Stimulated activated CD8-positive, alpha-beta memory T cell treated with anti-CD3 and anti-CD28 coated beads, Interleukin-7, amount 100 ng/mL, for 48 hours (primary cell): ENCODE measurements around the gene SUGT1.

Experiments used
- DNase-seq, 2 donors: peaks; one replicate each; pipeline ENCODE4 v3.0.0-alpha.2; 2020; ENCODE audit warnings: low read depth in 1 of 2; ENCODE audit errors: extremely low read depth in 1 of 2

The SUGT1 gene

DNA sequence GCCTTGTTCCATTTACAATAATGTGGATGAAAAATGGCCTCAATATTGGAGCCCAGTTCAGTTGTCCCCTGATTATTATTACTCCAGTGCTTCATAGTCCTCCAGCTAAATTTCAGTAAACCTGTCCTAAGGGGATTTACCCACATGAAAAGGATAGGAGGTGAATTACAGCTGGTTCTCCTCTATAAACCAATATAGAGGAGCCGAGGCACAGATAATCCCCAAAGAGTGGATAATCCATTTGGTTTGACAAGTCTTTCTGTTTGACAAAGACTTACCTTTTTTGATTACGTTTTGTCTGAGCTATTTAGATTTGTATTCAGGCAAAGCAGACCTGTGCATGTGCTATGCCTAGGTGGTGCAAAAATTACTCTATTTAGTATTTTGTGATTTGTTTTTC lies 84.3 kb downstream of the SUGT1 start:
- DNase-seq = no peak

DNA sequence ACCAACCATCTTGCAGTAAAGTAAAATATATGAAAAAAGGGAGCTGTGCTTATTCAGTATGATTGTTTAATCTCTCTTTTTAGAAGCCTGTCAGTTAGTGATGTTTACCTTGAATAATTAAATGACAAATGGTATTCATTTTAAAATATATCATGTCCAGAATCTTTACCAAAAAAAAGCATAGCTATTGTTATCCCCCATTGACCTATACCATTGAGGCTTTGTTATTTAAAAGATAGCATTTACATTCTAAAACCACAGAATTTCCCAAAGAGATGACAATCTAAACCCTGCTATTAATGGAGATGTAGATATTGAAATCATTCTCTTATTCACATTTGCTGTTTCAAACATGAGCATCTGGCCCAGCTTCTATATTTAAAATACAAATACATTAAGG lies 84.8 kb downstream of the SUGT1 start:
- DNase-seq = no peak

- DNase-seq = no peak
These were observed 85.3 kb downstream of the SUGT1 start for GRCh38 chr13:52737965-52738364.

DNA sequence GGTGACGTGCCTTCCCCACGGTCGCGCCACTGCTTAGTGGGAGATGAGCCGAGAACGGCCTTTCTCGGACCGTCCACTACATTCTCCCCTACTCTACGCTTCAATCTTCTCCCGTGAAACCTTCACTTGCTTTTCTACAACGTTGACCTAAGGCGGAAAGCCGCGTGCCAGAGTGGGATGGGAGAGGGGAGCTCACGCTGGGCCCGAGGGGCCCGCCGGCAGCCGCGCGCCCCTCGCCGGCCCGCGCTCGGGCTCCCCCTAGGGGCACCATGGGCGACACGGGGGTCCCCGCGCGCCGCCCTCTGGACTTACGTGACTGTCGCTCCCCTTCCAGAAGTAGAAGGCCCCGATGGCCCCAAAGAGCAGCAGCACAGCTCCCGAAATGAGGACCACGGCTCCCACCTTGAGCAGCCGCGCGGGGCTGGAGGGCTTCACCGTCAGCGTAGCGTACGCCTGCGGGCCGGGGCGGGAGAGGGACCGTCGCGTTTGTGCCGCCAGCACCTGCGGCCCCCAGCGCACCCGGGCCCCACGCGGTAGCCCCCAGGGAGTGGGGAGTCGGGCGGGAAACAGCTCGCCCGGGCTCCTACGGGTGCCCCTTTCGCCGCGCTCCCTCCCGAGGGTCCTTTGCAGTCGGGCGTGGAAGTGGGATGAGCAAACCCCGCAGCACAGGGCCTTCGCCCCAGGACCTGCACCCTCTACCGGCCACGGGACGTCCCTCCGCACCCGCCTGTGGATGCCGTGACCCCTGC lies 86.3 kb downstream of the SUGT1 start:
- DNase-seq = peak in 1 of 2 donors; percentile 15

- DNase-seq = no peak
These were observed 86.9 kb downstream of the SUGT1 start, which contains the start of gene CNMD for GRCh38 chr13:52739468-52740071. TSS of gene CNMD (minus strand) at chr13:52739820. CDS start at chr13:52739701, 119 bp downstream.

DNA sequence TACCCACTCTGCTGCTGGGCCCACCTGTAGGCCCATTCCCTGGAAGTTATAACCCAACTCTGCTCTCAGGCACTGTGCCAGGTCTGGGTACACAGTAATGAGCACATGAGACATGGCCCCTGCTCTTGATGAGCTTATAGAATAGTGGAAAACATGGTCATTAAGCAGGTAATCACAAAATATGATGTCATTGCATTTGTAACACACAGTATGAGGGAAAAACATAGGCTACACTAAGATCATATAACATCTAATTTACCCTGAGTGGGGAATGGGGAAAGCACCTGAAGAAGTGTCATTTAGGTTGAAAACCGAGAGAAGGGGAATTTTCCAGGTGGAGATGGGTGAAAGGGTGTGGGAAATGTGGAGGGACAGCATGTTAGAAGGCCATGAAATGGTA lies 90.9 kb downstream of the SUGT1 start:
- DNase-seq = no peak

DNA sequence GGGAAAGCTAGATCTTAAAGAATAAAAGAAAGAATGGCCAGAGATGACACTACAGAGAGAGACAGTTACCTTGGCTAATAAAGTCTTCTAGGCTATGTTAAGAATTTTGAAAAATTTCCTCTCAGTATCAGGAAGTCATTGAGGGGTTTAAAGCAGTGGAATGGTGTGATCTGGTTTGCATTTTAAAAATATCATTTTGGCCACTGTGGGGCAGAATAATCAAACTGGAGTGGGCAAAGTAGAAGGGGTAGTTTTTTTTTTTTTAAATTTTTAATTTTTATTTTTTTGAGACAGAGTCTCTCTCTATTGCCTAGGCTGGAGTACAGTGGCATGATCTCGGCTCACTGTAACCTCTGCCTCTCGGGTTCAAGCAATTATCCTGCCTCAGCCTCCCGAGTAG lies 91.4 kb downstream of the SUGT1 start:
- no peak for DNase-seq

- DNase-seq = no peak
These were observed 92.3 kb downstream of the SUGT1 start for GRCh38 chr13:52744842-52745375.

DNA sequence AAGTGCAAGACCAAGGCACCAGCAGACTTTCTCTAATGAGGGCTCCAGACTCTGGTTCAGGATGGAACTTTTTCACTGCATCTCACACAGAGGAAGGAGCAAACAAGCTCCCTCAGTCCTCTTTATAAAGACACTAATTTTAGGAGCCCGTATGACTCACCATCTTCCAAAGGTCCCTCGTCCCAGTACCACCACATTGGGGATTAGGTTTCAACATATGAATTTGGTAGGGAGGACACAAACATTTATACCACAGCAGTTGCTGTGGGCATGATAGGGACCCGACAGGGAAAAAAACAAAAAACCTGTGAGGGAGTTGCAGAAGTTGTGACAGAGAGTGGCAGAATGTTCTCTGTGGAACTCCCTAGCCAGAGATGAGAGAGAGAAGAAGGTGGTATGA lies 93.5 kb downstream of the SUGT1 start:
- no peak for DNase-seq

DNA sequence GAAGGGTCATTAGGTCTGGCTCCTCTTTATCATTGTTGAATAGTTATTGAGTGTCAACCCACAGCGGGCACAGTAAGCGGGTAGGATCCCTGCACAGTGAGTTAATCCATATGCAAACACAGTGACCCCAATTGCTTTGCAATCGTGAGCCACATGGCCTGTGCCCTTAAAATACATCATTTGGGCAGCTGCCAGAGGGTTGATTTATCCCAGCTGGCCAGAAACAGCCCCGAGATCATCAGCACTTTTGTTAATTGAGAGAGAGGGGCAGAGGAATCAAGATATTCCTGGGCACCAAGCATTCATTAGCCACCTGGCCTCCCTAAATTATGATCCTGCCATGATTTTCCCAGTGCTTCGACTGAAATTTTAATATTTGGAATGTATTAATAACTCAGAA lies 96.8 kb downstream of the SUGT1 start:
- no peak for DNase-seq
